Measurements from ENCODE around the gene SIDT2.

GRCh38 chr11:117152066-117152465, 26.5 kb upstream of the SIDT2 start:
- TF ChIP-seq CTCF (IDR thresholded peaks at IDR 0.05), result no peak
- no peak for TF ChIP-seq POLR2A (IDR thresholded peaks at IDR 0.05)

Measured in body of pancreas (tissue), 4 donors.